ENCODE data around the gene ETF1. TPM values are rescaled to one million over a fixed set of nuclear protein-coding genes. Genes with fewer than 3 reads are reported as not detected.

ETF1 gene
- total RNA-seq, 4 donors from 2014 or later: 39.8 to 66.6 (median 54.1) TPM

GRCh38 chr5:138545919-138546562 is 3.0 kb upstream of the ETF1 start:
- intact Hi-C loops (cut with DNase I; ENCODE audit: low total_unique reads) (no loop called here), in situ Hi-C loops (cut with MboI; ENCODE audit: low pct_ligation_motif_present in 1 of 4, low pct_unique_long_range_greater_than_20kb in 1 of 4, low sequenced_read_pairs in 3 of 4) (loop anchor here in 1 of 4 donors (25.0 kb wide), 1 partner anchor 359 kb away; the partner anchor contains the start of genes BRD8 and KIF20A)
- H3K4me3 ChIP-seq: no peak overlapping the region
- H3K36me3 ChIP-seq: no peaks in the 10 kb centered on the region
- no peaks in the 10 kb centered on the region for H3K9me3 ChIP-seq
- WGBS, 2 donors (ENCODE audit: low coverage in 1 of 2): 77 to 83% methylated on average over 4 to 6 of the region's 6 CpGs
- H3K27me3 ChIP-seq: no peaks in the 10 kb centered on the region
- DNase-seq: no peak
- no peak for TF ChIP-seq POLR2AphosphoS5 (IDR thresholded peaks at IDR 0.05)
- no peak for TF ChIP-seq EP300 (IDR thresholded peaks at IDR 0.05; ENCODE audit: low read depth)
- no peak for TF ChIP-seq CTCF (IDR thresholded peaks at IDR 0.05)
- TF ChIP-seq POLR2A (IDR thresholded peaks at IDR 0.05): no peak
- H3K27ac ChIP-seq: no peak overlapping the region
- peaks cover 23 to 54% (median 31%) of the 10 kb centered on the region in 4 donors for H3K4me1 ChIP-seq

GRCh38 chr5:138544181-138545134 is 1.4 kb upstream of the ETF1 start:
- no peaks in the 10 kb centered on the region for H3K27me3 ChIP-seq
- H3K4me3 ChIP-seq: peak overlapping the region; percentile 81 to 90 (median 85)
- no peak for TF ChIP-seq POLR2AphosphoS5 (IDR thresholded peaks at IDR 0.05)
- TF ChIP-seq POLR2A (IDR thresholded peaks at IDR 0.05): no peak
- no peak for TF ChIP-seq CTCF (IDR thresholded peaks at IDR 0.05)
- TF ChIP-seq EP300 (IDR thresholded peaks at IDR 0.05; ENCODE audit: low read depth): no peak
- peak; percentile 20 for DNase-seq
- WGBS, 2 donors (ENCODE audit: low coverage in 1 of 2): 54 to 60% methylated on average over 9 to 16 of the region's 16 CpGs
- H3K36me3 ChIP-seq: no peaks in the 10 kb centered on the region
- H3K27ac ChIP-seq: peak overlapping the region; percentile 92 to 99 (median 98)
- peaks cover 31 to 70% (median 41%) of the 10 kb centered on the region in 4 donors for H3K4me1 ChIP-seq
- in situ Hi-C loops (cut with MboI; ENCODE audit: low pct_ligation_motif_present in 1 of 4, low pct_unique_long_range_greater_than_20kb in 1 of 4, low sequenced_read_pairs in 3 of 4) (loop anchor here in 1 of 4 donors (25.0 kb wide), 1 partner anchor 357 kb away; the partner anchor contains the start of genes BRD8 and KIF20A), intact Hi-C loops (cut with DNase I; ENCODE audit: low total_unique reads) (loop anchor here (5.0 kb wide), 1 partner anchor 82 kb away; no protein-coding TSS in a partner anchor)
- no peaks in the 10 kb centered on the region for H3K9me3 ChIP-seq

DNA sequence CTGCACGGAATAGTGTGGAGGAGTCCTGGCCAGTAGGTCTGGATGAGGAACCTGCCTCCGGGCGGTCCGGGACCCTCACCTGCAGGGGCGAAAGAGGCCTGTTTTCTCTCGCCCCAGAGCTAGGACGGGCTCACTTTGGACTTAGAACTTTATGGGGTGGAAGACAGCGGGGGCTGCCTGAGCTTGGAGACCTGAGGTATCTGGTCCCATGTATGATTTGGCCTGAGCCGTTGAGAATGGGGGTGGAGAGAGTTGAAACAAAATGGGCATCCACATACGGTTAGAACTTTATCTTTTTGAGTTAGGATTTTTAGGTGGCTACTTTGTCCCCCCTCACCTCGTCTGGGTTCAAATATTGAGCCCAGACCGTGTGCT is 681 bp upstream of the ETF1 start:
- H3K27ac ChIP-seq: peak overlapping the region; percentile 92 to 99 (median 98)
- H3K9me3 ChIP-seq: no peaks in the 10 kb centered on the region
- peaks cover 31 to 77% (median 45%) of the 10 kb centered on the region in 4 donors for H3K4me1 ChIP-seq
- H3K36me3 ChIP-seq: no peaks in the 10 kb centered on the region
- no peaks in the 10 kb centered on the region for H3K27me3 ChIP-seq
- 1% methylated on average over 12 of the region's 12 CpGs; no CpG with 5 or more reads in 1 of the 2 donors for WGBS, 2 donors (ENCODE audit: low coverage in 1 of 2)
- TF ChIP-seq CTCF (IDR thresholded peaks at IDR 0.05): no peak
- TF ChIP-seq EP300 (IDR thresholded peaks at IDR 0.05; ENCODE audit: low read depth): no peak
- no peak for TF ChIP-seq POLR2A (IDR thresholded peaks at IDR 0.05)
- peak in 2 of 3 donors; percentile 1 to 55 for TF ChIP-seq POLR2AphosphoS5 (IDR thresholded peaks at IDR 0.05)
- DNase-seq: no peak
- intact Hi-C loops (cut with DNase I; ENCODE audit: low total_unique reads) (loop anchor here (5.0 kb wide), 1 partner anchor 81 kb away; no protein-coding TSS in a partner anchor), in situ Hi-C loops (cut with MboI; ENCODE audit: low pct_ligation_motif_present in 1 of 4, low pct_unique_long_range_greater_than_20kb in 1 of 4, low sequenced_read_pairs in 3 of 4) (loop anchor here in 1 of 4 donors (25.0 kb wide), 1 partner anchor 356 kb away; the partner anchor contains the start of genes BRD8 and KIF20A)
- peak overlapping the region; percentile 81 to 90 (median 85) for H3K4me3 ChIP-seq
